H1 (cell line): ENCODE measurements around the gene BRI3BP. TPM values are rescaled to one million over a fixed set of nuclear protein-coding genes. Genes with fewer than 3 reads are reported as not detected.

Source experiments
- CTCF ChIA-PET: fragments of 300-600 bp; sonication (Branson Sonifier 250); formaldehyde crosslinking; loops from one replicate; lab custom pipeline; 2021; ENCODE audit not compliant: partially characterized antibody; lab: Charles Lee
- POLR2A ChIA-PET: fragments of 300-600 bp; sonication (Branson Sonifier 250); formaldehyde crosslinking; loops from one replicate; lab custom pipeline; 2021; ENCODE audit warnings: inconsistent platforms; ENCODE audit not compliant: partially characterized antibody; lab: Charles Lee
- DNase-seq, 2 experiments: peaks; one replicate each; pipeline versions ENCODE4 v3.0.0 to v3.0.0-alpha.2; 2010 to 2022; ENCODE audit warnings: low spot score in 2 of 2, low read depth in 1 of 2, mixed read lengths in 1 of 2
- FAIRE-seq: peaks from 2 replicates; lab custom pipeline; 2011; peaks lifted over from hg19 to GRCh38; lab: Jason Lieb, UNC
- H2AFZ ChIP-seq: 2 replicates; pipeline ENCODE4 v1.8.1; 2012; ENCODE audit warnings: low read length, inconsistent platforms
- H2AK5ac ChIP-seq: 2 replicates; pipeline ENCODE4 v1.6.1; 2013; ENCODE audit warnings: low read depth, low read length
- H2BK120ac ChIP-seq: replicated peaks from 2 replicates; pipeline ENCODE3; 2013; ENCODE audit warnings: low read depth, low read length, inconsistent platforms
- H2BK12ac ChIP-seq: 2 replicates; pipeline ENCODE4 v1.6.1; 2013; ENCODE audit warnings: low read depth, low read length
- H2BK15ac ChIP-seq: 2 replicates; pipeline ENCODE4 v1.6.1; 2013; ENCODE audit warnings: low read length
- H2BK20ac ChIP-seq: 2 replicates; pipeline ENCODE4 v1.6.1; 2013; ENCODE audit warnings: low read length
- H2BK5ac ChIP-seq: 2 replicates; pipeline ENCODE4 v1.6.1; 2013; ENCODE audit warnings: low read depth, low read length
- H3K14ac ChIP-seq: 2 replicates; pipeline ENCODE4 v1.6.1; 2013; ENCODE audit warnings: inconsistent platforms; ENCODE audit not compliant: insufficient read length
- H3K18ac ChIP-seq: 2 replicates; pipeline ENCODE4 v1.6.1; 2013; ENCODE audit warnings: low read length; ENCODE audit errors: extremely low read depth
- H3K23ac ChIP-seq: 2 replicates; pipeline ENCODE4 v1.6.1; 2013; ENCODE audit warnings: inconsistent platforms; ENCODE audit not compliant: insufficient read length
- H3K23me2 ChIP-seq: 2 replicates; pipeline ENCODE4 v1.6.1; 2013; ENCODE audit warnings: low read depth, low read length
- H3K27ac ChIP-seq: 2 replicates; pipeline ENCODE4 v1.6.1; 2011; ENCODE audit warnings: low read depth, low read length, inconsistent platforms
- H3K27me3 ChIP-seq, 4 experiments: replicated peaks in 1 of 4; 1 replicate in 1 of 4; 2 replicates in 3 of 4; pipeline versions ENCODE4 v1.6.1 to v1.8.1; 2011 to 2013; ENCODE audit warnings: low read length in 3 of 4, mild to moderate bottlenecking in 3 of 4, inconsistent platforms in 2 of 4, mixed read lengths in 2 of 4, moderate library complexity in 1 of 4; ENCODE audit not compliant: control insufficient read depth in 3 of 4, insufficient read depth in 3 of 4; ENCODE audit errors: extremely low read depth in 1 of 4
- H3K36me3 ChIP-seq, 4 experiments: 2 replicates each; pipeline versions ENCODE4 v1.6.1 to v1.8.1; 2011 to 2013; ENCODE audit warnings: mild to moderate bottlenecking in 4 of 4, low read length in 3 of 4, moderate library complexity in 2 of 4, control low read depth in 1 of 4, inconsistent platforms in 1 of 4; ENCODE audit not compliant: insufficient read depth in 4 of 4, control insufficient read depth in 2 of 4
- H3K4ac ChIP-seq: replicated peaks from 2 replicates; pipeline ENCODE3; 2013; ENCODE audit warnings: low read length, low read depth, mixed read lengths, inconsistent platforms; ENCODE audit not compliant: insufficient read length
- H3K4me1 ChIP-seq, 4 experiments: replicated peaks in 1 of 4; 1 replicate in 1 of 4; 2 replicates in 3 of 4; pipeline versions ENCODE4 v1.6.1 to v1.8.1; 2011 to 2013; ENCODE audit warnings: low read length in 3 of 4, inconsistent platforms in 2 of 4, mixed read lengths in 1 of 4; ENCODE audit not compliant: insufficient read depth in 4 of 4, control insufficient read depth in 3 of 4
- H3K4me2 ChIP-seq, 2 experiments: 2 replicates each; pipeline versions ENCODE4 v1.6.1 to v1.8.1; 2011 to 2013; ENCODE audit warnings: low read depth in 2 of 2, low read length in 2 of 2, control low read depth in 1 of 2, inconsistent platforms in 1 of 2, mild to moderate bottlenecking in 1 of 2; ENCODE audit not compliant: insufficient read depth in 1 of 2
- H3K4me3 ChIP-seq, 4 experiments: fragments of 200-600, 300-600 bp in 1 of 4; sonication (generic), shearing (Covaris generic), sonication (Bioruptor Twin) in 1 of 4; 2 replicates each; pipeline versions ENCODE4 v1.5.1 to v1.8.1; 2011 to 2016; ENCODE audit warnings: low read length in 4 of 4, low read depth in 3 of 4, control low read depth in 2 of 4, inconsistent platforms in 2 of 4, mild to moderate bottlenecking in 2 of 4, mixed read lengths in 1 of 4, moderate library complexity in 1 of 4; ENCODE audit not compliant: insufficient read depth in 2 of 4; ENCODE audit errors: extremely low read depth in 1 of 4
- H3K56ac ChIP-seq: replicated peaks from 2 replicates; pipeline ENCODE3; 2013; ENCODE audit warnings: low read depth, mild to moderate bottlenecking, mixed read lengths, low read length, inconsistent platforms; ENCODE audit not compliant: insufficient read length
- H3K79me1 ChIP-seq: 2 replicates; pipeline ENCODE4 v1.6.1; 2013; ENCODE audit warnings: low read depth, low read length, control low read depth
- H3K79me2 ChIP-seq, 2 experiments: 2 replicates each; pipeline versions ENCODE4 v1.6.1 to v1.8.1; 2012 to 2013; ENCODE audit warnings: low read length in 2 of 2, mild to moderate bottlenecking in 2 of 2, inconsistent platforms in 1 of 2; ENCODE audit not compliant: insufficient read depth in 2 of 2, control insufficient read depth in 1 of 2
- H3K9ac ChIP-seq, 4 experiments: replicated peaks in 1 of 4; 1 replicate in 1 of 4; 2 replicates in 3 of 4; pipeline versions ENCODE4 v1.6.1 to v1.8.1; 2011 to 2013; ENCODE audit warnings: low read depth in 3 of 4, low read length in 3 of 4, control low read depth in 2 of 4, mild to moderate bottlenecking in 2 of 4, moderate library complexity in 2 of 4, inconsistent platforms in 1 of 4; ENCODE audit errors: extremely low read depth in 1 of 4
- H3K9me3 ChIP-seq, 2 experiments: 2 replicates each; pipeline versions ENCODE4 v1.6.1 to v1.8.1; 2012 to 2013; ENCODE audit warnings: mild to moderate bottlenecking in 2 of 2, moderate library complexity in 2 of 2, control low read depth in 1 of 2, inconsistent platforms in 1 of 2, low read depth in 1 of 2, low read length in 1 of 2, mixed read lengths in 1 of 2; ENCODE audit not compliant: insufficient read depth in 2 of 2
- H4K20me1 ChIP-seq, 2 experiments: replicated peaks in 1 of 2; 2 replicates each; pipeline versions ENCODE3 to v1.8.1; 2011 to 2013; ENCODE audit warnings: inconsistent platforms in 2 of 2, low read length in 2 of 2, mild to moderate bottlenecking in 1 of 2; ENCODE audit not compliant: insufficient read depth in 2 of 2, control insufficient read depth in 1 of 2
- H4K5ac ChIP-seq: 2 replicates; pipeline ENCODE4 v1.6.1; 2013; ENCODE audit warnings: low read length, low read depth, mixed read lengths, inconsistent platforms; ENCODE audit not compliant: insufficient read length
- H4K8ac ChIP-seq: 2 replicates; pipeline ENCODE4 v1.8.0; 2013; ENCODE audit warnings: mild to moderate bottlenecking, moderate library complexity, low read length, inconsistent platforms; ENCODE audit not compliant: insufficient read depth; ENCODE audit errors: extremely low read depth
- H4K91ac ChIP-seq: replicated peaks from 2 replicates; pipeline ENCODE3; 2013; ENCODE audit warnings: low read length, mixed read lengths, inconsistent platforms; ENCODE audit not compliant: insufficient read length
- CHD2 ChIP-seq: IDR thresholded peaks from 2 replicates; pipeline ENCODE4 v1.6.1; 2012; ENCODE audit warnings: low read length, improper control_type of control experiment
- CTBP2 ChIP-seq: IDR thresholded peaks from 2 replicates; pipeline ENCODE4 v1.7.0; 2011; ENCODE audit warnings: borderline replicate concordance, mild to moderate bottlenecking, moderate library complexity, mixed read lengths, low read length; ENCODE audit not compliant: insufficient read depth, insufficient read length
- HDAC2 ChIP-seq, 2 experiments: fragments of 300-600 bp in 1 of 2; sonication (generic) in 1 of 2; IDR thresholded peaks; 2 replicates each; pipeline ENCODE4 v1.6.1; 2011 to 2012; ENCODE audit warnings: low read depth in 2 of 2, low read length in 2 of 2, mild to moderate bottlenecking in 2 of 2, moderate library complexity in 2 of 2, borderline replicate concordance in 1 of 2, inconsistent platforms in 1 of 2
- KDM1A ChIP-seq: fragments of 200-600, 300-600 bp; sonication (generic); IDR thresholded peaks from 2 replicates; pipeline ENCODE4 v1.7.1; 2016; ENCODE audit warnings: mild to moderate bottlenecking, low read length, borderline replicate concordance
- NRF1 ChIP-seq: IDR thresholded peaks from 2 replicates; pipeline ENCODE4 v1.6.1; 2011; ENCODE audit warnings: mild to moderate bottlenecking, low read depth, low read length, improper control_type of control experiment
- PHF8 ChIP-seq: fragments of 200-600 bp; sonication (generic); conservative IDR thresholded peaks from 2 replicates; pipeline ENCODE4 v1.7.1; 2012; ENCODE audit warnings: low read depth, mild to moderate bottlenecking, inconsistent platforms, low read length, moderate library complexity
- POLR2A ChIP-seq, 2 experiments: IDR thresholded peaks; 1 replicate in 1 of 2; 2 replicates in 1 of 2; pipeline ENCODE4 v1.6.1; 2011; ENCODE audit warnings: low read depth in 2 of 2, low read length in 2 of 2, mild to moderate bottlenecking in 2 of 2; ENCODE audit errors: control extremely low read depth in 1 of 2
- POU5F1 ChIP-seq: IDR thresholded peaks from 2 replicates; pipeline ENCODE4 v1.6.1; 2011; ENCODE audit warnings: low read depth, mild to moderate bottlenecking, low read length, moderate library complexity
- RNF2 ChIP-seq: fragments of 200-900, 300-1000 bp; sonication (generic); IDR thresholded peaks from 2 replicates; pipeline ENCODE4 v1.7.1; 2016; ENCODE audit warnings: borderline replicate concordance, low read depth, mild to moderate bottlenecking, antibody characterized with exemption, low read length; ENCODE audit not compliant: poor library complexity, severe bottlenecking; ENCODE audit errors: missing control alignments
- SRF ChIP-seq: IDR thresholded peaks from 2 replicates; pipeline ENCODE4 v1.6.1; 2011; ENCODE audit warnings: mild to moderate bottlenecking, low read depth, low read length, moderate library complexity
- ZNF274 ChIP-seq: IDR thresholded peaks from 2 replicates; pipeline ENCODE4 v1.7.0; 2012; ENCODE audit warnings: low read length, borderline replicate concordance; ENCODE audit errors: extremely low read depth
- WGBS, 2 experiments: shearing (Covaris generic) in 1 of 2; methylation state at CpG; one replicate each; pipeline versions ENCODE4 v1.1.6 to v1.1.7; 2013 to 2015; ENCODE audit warnings: low lambda C conversion rate in 2 of 2, mixed read lengths in 2 of 2, inconsistent platforms in 1 of 2, low coverage in 1 of 2, missing lambda C conversion rate in 1 of 2; ENCODE audit not compliant: insufficient replicate concordance in 2 of 2, insufficient coverage in 1 of 2, insufficient read length in 1 of 2; ENCODE audit errors: extremely low coverage in 1 of 2, missing lambda C conversion rate in 1 of 2; 5-methylcytosine and 5-hydroxymethylcytosine counted together
- polyA plus RNA-seq, 7 experiments: library from polyadenylated mRNA; depleted of rRNA in 3 of 7; stranded (reverse) in 5 of 7; unstranded in 2 of 7; fragments of >200 nt in 5 of 7; fragments of 200-250 nt in 2 of 7; gene quantifications; 1 replicate in 5 of 7; 2 replicates in 1 of 7; 4 replicates in 1 of 7; pipeline versions ENCODE4 v1.2.1 to v1.2.3, GENCODE V29; 2011 to 2013; ENCODE audit warnings: missing spikeins in 2 of 7, mixed read lengths in 2 of 7
- total RNA-seq: library from RNA; stranded (reverse); fragmentation: NEBNext Ultra II Directional; extraction: Animal tissue kit (Norgen Biotek cat#: 25700); gene quantifications from 2 replicates; pipeline ENCODE4 v1.2.1, GENCODE V29; 2021
- TF ChIP-seq, protein P1 (sequence below): IDR thresholded peaks from 2 replicates; pipeline ENCODE4 v1.6.1; 2012; ENCODE audit warnings: inconsistent platforms
- TF ChIP-seq, protein P2 (sequence below): IDR thresholded peaks from 2 replicates; pipeline ENCODE4 v1.6.1; 2012; ENCODE audit warnings: inconsistent platforms

BRI3BP gene
- total and polyA plus RNA-seq, 2 of the 8 experiments (the other 6 are each of a cell fraction or from before 2014, with no cell fraction given), result 5.4 to 14.2 TPM

DNA sequence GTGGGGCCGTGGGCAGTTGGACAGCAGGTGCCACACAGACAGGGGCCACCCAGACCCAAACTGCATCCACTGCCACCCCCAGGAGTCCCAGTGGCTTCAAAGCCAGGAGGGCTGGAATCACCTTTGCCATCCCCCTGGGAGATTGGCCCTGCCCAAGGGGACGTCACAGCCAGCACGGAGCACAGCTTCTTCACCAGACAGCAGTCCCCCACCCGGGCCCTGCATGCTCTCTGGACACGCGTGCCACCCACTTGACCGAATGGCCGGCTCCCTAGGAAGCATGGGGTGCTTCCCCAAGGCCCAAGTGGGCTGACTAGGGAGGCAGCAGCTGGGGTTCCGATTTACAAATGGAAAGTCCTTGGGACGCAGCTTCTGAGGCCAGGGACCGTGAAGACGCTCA, 21.8 kb upstream of the BRI3BP start:
- ChIA-PET POLR2A (interaction anchor here (1.1 to 2.0 kb wide), 3 partner anchors 9 to 17 kb away, joined by 3 to 4 read pairs (median 4); no protein-coding TSS in a partner anchor), CTCF (no interaction called here)
- Histone ChIP-seq H3K23me2 (no peaks in the 10 kb centered on the region), H2BK12ac (no peak overlapping the region), H3K56ac (no peak overlapping the region), H3K27ac (no peak overlapping the region), H2BK15ac (no peak overlapping the region), H3K36me3 (peaks cover 28 to 64% (median 54%) of the 10 kb centered on the region in 4 experiments; a peak in 7 of 8 replicates), H2AK5ac (no peak overlapping the region), H2BK5ac (no peak overlapping the region), H4K8ac (no peak overlapping the region; the same call in 1 of the 2 replicates), H3K79me1 (no peaks in the 10 kb centered on the region), H3K4me2 (no peak overlapping the region), H3K14ac (no peak overlapping the region), H3K4ac (no peak overlapping the region), H4K5ac (no peak overlapping the region), H2AFZ (no peak overlapping the region), H3K9ac (no peak overlapping the region), H3K4me1 (no peaks in the 10 kb centered on the region), H3K23ac (no peak overlapping the region), H3K18ac (no peak overlapping the region), H3K9me3 (no peaks in the 10 kb centered on the region), H3K27me3 (no peaks in the 10 kb centered on the region), H3K4me3 (no peak overlapping the region), H3K79me2 (no peaks in the 10 kb centered on the region), H2BK120ac (no peak overlapping the region), H4K20me1 (peaks cover 0 to 3% of the 10 kb centered on the region in 2 experiments), H2BK20ac (no peak overlapping the region), H4K91ac (no peak overlapping the region)
- 92% methylated on average over 12 of the region's 12 CpGs; no CpG with 5 or more reads in 1 of the 2 experiments for WGBS, 2 experiments
- FAIRE-seq (no peak), DNase-seq (no peak)
- no peak for TF ChIP-seq CHD2
- no peak for TF ChIP-seq HDAC2 (IDR thresholded peaks at IDR 0.05; ENCODE audit: borderline replicate concordance in 1 of 2, low read depth in 2 of 2, low read length in 2 of 2)
- no peak for TF ChIP-seq POU5F1
- no peak for TF ChIP-seq KDM1A
- no peak for TF ChIP-seq PHF8
- no peak for TF ChIP-seq RNF2
- no peak for TF ChIP-seq CTBP2
- TF ChIP-seq, protein P1, sequence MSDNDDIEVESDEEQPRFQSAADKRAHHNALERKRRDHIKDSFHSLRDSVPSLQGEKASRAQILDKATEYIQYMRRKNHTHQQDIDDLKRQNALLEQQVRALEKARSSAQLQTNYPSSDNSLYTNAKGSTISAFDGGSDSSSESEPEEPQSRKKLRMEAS, result no peak
- no peak for TF ChIP-seq SRF
- TF ChIP-seq POLR2A (IDR thresholded peaks at IDR 0.05; ENCODE audit: control extremely low read depth in 1 of 2, low read depth in 2 of 2, low read length in 2 of 2), result no peak
- TF ChIP-seq ZNF274, result no peak
- TF ChIP-seq, protein P2, sequence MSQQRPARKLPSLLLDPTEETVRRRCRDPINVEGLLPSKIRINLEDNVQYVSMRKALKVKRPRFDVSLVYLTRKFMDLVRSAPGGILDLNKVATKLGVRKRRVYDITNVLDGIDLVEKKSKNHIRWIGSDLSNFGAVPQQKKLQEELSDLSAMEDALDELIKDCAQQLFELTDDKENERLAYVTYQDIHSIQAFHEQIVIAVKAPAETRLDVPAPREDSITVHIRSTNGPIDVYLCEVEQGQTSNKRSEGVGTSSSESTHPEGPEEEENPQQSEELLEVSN, result no peak
- TF ChIP-seq NRF1, result no peak
